ENCODE results near the gene GP1BB.

The GP1BB gene

GRCh38 chr22:19757985-19758895, 34.9 kb downstream of the GP1BB start:
- DNase-seq: no peak

GRCh38 chr22:19758896-19759426, 35.6 kb downstream of the GP1BB start:
- no peak for DNase-seq

GRCh38 chr22:19759427-19760057, 36.2 kb downstream of the GP1BB start:
- no peak for DNase-seq

- no peak for DNase-seq
Observed at GRCh38 chr22:19760058-19760950, 37.0 kb downstream of the GP1BB start, which contains the start of gene TBX1. TBX1 (plus strand) TSS chr22:19760778; CDS start chr22:19760844, 66 bp downstream.

- DNase-seq: no peak
Observed at GRCh38 chr22:19760951-19761724, 37.8 kb downstream of the GP1BB start.

- no peak for DNase-seq
Observed at GRCh38 chr22:19761725-19762567, 38.6 kb downstream of the GP1BB start.

GRCh38 chr22:19762568-19763457, 39.5 kb downstream of the GP1BB start:
- no peak for DNase-seq

- no peak for DNase-seq
Observed at GRCh38 chr22:19763458-19764298, 40.3 kb downstream of the GP1BB start.

- no peak for DNase-seq
Observed at GRCh38 chr22:19764299-19764593, 40.9 kb downstream of the GP1BB start.

- no peak for DNase-seq
Observed at GRCh38 chr22:19764636-19765476, 41.5 kb downstream of the GP1BB start.

GRCh38 chr22:19765477-19766239, 42.3 kb downstream of the GP1BB start:
- no peak for DNase-seq

- DNase-seq: no peak
Observed at GRCh38 chr22:19766240-19766510, 42.8 kb downstream of the GP1BB start.

- DNase-seq: peak; percentile 76
Observed at GRCh38 chr22:19766511-19767426, 43.4 kb downstream of the GP1BB start.

GRCh38 chr22:19767427-19768341, 44.3 kb downstream of the GP1BB start:
- DNase-seq: no peak

- no peak for DNase-seq
Observed at GRCh38 chr22:19769393-19769715, 46.0 kb downstream of the GP1BB start.
